COLO668 (cell line): Measurements from ENCODE around the gene ELL2.
"Not testable (repeated sequence)": the region's sequence is repeated elsewhere in the genome, so short reads cannot be mapped to it uniquely, and the experiment has no call there.

ENCODE experiments used
- DNase-seq: peaks from one replicate; lab custom pipeline; 2025; ENCODE audit not compliant: unreplicated experiment; lab: John Stamatoyannopoulos, UW

ELL2 gene

DNA sequence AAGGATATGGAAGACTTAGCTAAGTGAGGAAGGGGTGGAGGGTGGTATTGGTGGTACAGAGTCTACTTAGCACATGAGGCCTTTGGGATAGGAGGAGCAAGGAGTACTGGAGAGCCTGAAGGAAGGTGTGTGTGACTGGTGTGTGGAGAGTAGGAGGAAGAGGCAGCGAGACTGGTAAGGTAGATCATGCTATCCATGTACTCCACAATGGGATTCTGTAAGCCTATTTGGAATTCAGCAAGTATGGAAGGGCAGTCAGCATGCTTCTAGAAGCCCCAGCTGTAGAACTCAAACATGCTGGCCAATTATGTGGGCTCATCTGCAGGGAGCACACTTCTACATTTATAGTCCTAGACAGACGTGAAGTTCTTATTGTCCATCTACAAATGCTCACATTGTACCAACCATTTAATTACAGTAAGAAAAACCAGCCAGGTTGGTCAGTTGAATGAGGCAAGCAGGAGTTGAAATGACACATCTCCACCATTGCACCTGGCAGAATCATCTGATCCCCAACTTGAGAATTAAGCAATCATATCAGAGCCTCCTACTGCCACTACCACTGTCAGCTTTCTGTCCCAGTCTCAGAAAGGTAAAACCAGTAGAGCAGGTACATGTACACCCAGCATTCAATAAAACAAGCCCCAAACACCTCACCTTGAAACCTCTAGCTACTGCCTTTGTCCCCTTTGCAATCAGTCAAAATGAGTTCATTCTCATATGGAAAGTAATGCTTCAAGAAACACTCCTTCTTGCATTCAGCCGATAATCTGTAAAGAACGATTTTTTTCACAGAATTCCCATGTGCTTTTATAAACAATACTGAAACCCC lies 78.2 kb downstream of the ELL2 start:
- DNase-seq, result no peak

DNA sequence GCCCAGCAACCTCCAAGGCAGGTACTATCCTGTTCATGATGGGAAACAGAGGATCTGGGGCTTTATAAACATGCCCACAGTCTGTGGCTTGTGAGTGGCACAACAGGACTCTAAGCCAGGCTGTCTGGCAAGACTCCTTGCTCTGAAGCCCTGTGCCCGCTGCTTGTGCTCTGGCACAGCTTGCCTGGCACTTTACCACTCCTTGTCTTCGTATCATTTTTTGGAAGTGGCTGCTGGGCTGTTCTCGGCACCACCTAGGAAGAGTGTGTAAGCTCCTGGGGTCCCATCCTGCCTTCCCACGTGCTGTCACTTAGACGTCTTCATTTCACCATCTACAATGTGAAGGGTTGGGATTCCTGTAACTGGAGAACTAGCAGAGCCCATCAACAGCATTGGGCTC lies 79.8 kb downstream of the ELL2 start:
- no peak for DNase-seq

DNA sequence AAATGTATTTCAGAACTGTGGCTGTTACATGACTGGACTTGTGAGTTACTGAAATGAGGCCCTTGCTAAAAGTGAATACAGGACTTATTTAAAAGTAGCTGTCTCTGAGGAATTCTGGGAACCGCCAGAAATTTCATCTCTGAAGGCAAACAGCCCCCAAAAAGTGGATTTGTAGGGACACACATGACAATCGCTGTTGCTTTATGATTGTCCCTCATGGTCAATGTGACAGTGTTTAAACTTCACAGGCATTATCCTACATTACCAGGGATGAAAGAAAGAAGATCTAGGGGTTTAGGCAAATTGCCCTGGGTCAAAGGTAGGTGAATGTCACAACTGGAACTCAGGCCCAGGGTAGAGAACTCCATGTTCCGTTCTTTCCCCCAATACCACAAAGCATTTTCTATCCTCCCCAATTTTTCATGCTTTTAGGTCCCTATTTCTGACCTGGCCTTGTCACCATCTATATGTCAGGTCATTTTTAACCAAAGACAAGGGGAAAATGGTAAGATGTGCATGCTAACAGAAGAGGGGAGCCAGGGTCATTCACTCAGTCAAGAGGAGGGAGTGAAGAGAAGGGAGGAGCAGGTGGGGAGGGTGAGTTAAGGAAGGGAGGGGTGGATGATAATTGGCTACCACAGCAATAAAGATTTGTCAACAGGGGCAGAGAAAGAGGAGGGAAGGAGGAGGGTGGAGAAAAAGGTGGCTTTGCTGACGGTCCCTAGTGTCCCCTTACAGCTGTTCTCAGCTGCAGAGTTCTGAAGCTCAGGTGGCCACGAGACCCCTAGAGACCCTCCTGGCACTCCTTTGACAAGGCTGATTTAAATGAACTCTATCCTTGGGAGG lies 81.3 kb downstream of the ELL2 start:
- no peak for DNase-seq

DNA sequence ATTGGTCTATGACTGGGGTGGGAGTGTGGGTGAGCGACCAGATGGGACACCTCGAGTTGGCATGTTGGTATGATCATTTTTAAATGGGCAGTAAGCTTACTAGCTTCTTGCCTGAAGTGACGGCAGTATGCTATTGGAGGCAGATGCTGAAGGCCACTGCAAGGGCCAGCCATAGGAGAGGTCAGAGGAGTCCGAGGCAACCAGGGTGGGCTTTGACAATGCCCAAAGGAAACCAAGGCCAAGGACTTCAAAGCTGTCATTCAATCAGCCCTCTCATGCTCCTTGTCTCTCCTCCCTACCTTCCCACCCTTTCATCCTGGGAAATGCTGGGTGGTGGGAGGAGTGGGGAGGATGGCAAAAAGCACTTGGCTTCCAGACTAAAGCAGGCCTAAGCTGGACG lies 82.0 kb downstream of the ELL2 start:
- no peak for DNase-seq

DNA sequence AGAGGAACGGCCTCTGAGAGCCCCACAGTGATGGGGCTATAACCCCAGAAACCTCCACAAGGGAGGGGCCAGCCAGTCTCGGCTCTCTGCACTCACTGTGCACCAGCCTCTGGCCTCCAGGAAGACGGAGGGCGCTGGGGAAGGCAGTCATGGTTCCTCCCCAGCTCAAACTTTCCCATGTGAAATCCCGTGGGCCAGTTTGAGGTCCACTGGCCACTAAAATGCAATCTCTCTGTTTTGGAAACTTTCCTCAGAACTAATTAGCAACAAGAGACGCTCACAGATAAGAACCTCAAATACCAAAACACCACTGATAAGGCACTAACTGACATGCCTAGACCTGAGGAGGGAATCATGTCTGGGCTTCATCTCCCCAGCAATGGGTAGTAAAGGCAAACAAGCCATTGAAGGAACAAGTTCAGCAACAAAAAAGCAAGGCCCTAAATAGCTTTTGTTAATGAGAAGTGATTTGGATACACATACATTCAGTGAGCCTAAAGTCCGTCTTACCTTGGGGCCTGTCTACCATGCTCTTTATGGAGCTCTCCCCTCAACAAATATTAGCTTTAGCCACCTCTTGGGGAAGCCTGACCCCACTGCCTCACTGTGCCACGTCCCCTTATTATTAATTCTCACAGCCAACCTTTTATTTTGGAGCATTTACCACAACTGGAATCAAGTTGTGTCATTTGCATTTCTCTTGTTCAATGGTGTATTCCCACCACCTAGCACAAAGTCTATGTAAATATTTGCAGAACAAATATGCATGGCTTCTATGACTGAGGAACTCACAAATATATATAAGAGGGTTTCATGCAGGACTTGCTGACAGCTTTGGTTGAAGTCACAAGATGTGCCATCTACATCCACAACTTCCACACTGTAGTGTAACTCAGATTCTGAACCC lies 83.0 kb downstream of the ELL2 start:
- no peak for DNase-seq

DNA sequence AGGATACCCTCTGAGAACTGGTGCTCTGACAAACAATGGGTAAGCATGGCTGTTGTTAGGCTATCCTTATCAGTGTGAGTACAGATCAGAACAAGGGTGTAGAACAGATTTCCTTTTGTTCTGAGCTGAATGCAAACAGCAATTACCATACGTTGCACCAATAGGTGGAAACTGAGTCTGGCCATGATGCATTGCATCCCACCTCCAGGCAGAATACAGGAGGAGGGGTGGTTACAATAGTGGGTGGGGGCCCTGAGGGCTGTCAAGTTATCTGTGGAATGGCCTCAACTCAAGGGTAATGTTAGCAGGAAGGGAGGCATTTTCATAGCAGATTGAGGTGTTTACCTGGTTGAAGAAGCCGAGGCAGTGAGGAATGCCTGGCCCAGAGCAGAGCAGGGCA lies 84.9 kb downstream of the ELL2 start:
- DNase-seq, result no peak

DNA sequence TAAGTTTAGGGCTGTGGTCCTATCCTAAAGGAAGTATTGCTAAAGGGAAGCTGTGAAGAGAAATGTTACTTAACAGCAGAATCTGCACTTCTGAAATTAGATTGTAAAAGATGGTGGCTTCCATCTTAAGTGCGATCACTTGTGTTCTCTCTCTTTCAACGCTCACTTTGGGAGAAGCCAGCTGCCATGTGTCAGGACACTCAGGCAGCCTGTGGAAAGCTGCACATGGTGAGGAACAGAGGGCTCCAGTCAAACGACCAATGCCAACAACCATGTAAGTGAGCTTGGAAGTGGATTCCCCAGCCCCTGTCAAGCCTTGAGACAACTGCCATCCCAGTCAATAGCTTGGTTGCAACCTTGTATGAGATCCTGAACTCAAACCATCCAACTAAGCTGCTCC lies 87.4 kb downstream of the ELL2 start:
- DNase-seq, result no peak

DNA sequence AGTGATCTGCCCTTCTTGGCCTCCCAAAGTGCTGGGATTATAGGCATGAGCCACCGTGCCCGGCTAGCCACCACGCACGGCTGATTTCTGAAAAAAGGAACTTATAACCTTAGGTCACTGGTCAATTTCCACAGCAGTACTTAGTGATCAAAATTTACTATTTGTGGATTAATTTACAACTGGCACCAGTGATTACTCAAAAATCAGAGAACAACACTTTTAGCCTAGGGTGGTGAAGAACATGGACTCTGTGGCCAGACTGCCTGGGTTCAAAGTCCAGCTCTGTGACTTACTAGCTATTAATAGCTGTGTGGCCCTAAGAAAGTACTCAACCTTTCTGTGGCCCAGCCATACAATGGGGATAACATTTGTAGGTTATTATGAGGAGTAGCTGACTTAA lies 88.3 kb downstream of the ELL2 start:
- DNase-seq, result no peak

DNA sequence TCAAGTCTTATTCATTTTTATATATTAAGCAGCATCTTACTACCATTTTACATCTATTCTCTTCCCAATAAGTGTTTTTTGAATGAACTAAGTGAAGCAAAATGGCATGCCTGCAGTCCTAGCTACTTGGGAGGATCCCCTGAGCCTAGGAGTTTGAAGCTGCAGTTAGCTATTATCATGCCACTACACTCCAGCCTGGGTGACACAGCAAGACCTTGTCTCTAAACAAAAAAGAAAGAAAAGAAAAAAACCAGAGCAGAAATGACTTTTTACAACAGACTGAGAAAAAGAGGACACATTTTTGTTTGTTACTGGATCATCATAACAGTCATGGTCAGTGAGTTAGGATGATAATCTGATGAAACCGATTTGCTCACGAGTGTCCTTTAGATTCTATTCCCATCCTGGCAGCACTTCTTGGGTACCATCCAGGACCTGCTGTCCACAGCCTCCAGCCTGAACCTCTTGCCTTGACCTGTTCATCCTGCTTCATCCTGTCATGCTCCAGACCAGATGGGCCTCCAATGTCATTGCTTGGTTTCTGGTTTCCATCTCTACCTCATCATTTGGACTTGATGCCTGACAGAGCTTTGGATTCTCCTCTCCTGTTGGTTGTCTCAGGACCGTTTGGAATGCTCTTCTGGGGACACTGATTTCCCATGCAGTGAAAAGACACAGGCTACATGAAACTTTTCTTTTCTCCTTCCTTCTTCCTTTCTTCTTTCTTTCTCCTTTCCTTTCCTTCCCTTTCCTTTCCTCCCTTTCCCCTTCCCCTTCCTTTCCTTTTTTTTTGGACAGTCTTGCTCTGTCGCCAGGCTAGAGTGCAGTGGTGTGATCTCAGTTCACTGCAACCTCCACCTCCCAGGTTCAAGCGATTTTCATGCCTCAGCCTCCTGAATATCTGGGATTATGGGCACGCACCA lies 89.0 kb downstream of the ELL2 start:
- DNase-seq, result no peak

DNA sequence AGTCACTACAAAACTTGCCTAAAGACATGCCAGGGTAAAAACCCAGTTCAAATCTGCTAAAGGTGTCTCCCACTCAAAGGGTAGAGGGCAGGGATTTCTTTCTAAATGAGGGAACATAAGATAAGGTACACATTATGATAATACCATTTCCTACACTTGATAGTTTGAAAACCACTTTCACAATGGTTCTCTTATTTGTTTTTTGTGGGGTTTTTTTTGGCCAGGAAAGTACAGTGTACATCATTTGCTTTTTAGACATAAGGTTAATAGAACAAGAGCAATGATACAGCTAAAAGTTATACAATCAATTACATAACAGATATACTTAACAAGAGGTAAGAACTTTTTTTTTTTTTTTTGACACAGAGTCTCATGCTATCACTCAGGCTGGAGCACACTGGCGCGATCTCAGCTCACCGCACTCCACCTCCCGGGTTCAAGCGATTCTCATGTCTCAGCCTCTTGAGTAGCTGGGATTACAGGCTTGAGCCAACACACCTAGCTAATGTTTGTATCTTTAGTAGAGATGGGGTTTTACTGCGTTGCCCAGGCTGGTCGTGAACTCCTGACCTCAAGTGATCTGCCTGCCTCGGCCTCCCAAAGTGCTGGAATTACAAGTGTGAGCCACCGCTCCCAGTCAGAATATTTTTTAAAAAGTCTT lies 90.4 kb downstream of the ELL2 start:
- DNase-seq, result no peak

DNA sequence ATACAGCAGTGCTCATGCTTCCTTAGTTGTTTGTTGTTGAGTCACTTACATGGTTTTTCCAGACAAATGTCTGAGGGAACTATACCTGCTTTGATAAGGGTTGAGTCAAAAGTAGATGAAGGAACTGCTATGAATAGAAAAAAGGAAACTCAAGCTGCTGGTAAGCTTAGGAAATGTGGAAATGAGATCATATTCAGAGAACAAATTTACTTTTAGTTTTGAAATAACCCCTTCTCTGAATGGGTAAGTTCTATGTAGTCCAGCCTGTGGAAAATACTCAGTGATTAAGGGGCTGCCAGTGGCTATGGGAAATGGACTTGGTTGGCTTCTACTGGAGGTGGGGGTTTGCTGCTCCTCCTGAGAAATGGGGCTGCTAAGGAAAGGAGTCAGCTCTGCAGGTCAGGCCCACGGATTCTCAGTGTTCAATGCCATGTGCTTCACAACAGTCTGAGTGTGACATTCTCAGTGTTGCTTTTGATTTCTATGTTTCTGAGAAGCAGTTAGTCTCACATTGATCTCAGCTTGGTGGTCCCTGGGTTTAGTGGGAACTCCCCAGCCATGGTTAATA lies 91.5 kb downstream of the ELL2 start:
- DNase-seq, result no peak

DNA sequence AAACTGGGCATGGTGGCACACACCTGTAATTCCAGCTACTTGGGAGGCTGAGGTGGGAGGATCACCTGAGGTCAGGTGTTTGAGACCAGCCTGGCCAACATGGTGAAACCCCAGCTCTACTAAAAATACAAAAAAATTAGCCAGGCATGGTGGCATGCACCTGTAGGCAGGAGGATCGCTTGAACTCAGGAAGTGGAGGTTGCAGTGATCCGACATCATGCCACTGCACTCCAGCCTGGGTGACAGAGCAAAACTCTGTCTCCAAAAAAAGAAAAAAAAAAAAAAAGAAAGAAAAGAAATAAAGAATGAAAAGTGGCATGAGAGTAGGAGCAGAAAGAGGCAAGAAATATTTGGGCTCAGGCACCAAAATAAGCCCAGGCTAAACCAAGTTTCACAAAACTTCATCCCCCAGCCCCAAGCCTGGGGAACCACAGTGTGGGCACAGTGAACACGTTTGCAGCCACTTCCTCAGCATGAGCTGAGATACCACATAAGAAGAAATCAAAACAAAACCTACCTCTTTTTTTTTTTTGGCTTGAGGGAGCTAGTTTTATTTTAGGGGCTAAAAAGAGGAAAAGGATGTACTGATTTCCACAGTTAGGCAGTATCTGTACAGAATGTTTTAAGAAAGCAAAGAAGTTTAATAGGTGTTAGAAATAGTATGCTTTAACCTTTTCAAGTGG lies 92.3 kb downstream of the ELL2 start:
- DNase-seq, result not testable (repeated sequence)

DNA sequence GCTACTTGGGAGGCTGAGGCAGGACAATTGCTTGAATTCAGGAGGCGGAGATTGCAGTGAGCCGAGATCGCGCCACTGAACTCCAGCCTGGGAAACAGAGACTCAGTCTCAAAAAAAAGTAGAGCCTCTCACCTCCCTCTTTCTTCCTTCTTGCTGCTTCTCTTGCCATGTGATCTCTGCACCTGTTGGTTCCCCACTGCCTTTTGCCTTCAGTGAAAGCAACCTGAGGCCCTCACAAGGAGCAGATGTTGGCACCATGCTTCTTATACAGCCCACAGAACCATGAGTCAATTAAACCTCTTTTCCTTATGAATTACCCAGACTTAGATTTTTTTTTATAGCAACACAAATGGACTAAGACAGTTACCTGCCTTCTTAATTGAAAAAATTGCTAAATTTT lies 93.5 kb downstream of the ELL2 start:
- DNase-seq, result no peak

DNA sequence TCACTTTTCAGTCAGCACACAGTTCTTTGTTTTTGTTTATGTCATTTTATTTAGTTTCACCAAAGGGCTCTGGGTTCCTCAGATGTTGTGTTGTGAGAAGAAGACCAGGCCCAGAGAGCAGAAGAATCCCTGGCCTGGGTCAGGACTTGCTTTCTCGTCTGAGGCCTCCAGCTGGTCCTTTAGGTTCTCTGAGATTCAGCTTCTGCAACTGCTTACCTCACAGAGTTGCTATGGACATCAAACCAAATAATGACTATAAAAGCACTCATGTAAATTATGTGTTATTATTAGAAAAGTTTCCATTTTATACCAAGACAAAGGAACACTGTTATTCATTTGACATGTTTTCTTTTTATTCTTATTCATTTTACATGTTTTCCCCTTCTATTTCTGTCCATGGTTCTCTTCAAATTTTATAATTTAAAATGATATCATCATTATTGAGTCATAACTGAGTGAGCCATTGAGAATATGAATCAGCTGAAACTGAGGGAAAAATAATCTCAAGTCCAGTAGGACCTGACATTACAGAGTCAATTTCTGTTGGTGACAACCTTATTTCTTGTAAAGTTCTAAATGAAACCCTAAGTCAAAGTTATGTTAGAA lies 95.1 kb downstream of the ELL2 start:
- DNase-seq, result no peak

DNA sequence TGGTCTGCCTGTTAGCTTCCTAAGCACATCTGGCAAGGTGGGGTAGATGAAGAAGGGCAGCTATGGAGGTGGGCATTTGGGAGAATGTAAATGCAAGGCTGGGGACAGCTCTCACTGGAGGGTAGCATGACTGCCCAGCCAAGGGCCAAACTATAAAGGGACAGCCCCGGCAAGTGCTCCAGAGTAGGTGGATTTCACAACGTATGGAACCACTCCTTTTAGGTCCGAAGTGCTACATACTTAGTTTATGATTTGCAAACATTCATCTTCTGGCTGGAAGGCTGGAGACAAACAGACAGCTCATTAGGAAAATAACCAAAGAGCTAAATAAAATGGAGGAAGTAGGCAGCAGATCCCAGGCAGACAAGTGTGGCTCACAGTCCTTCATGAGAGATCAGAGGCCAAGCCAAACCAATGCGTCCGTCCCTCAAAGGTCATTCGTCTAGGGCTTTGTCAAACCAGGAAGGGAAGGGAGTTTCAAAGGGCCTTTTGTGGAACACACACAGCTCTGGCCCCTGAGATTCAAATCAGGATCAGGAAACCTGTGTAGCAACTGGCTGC lies 96.6 kb downstream of the ELL2 start:
- no peak for DNase-seq

DNA sequence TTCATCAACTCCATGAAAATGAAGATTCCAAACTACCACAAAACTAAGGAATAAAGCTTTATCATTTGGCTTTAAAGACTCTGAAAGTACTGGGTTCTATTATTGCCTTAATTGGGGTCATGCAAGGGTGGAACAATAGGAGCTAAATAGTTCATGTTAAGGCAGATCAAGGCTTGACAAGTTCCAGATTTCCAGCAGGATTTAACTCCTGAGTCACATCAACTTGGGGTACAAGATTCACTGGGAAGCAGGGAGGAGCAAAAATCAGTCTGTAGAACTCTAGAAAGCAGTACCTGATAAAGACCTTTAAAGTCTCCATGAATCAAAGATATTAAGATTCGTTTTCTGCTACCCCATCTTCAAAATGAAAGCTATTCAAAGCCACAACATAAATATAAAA lies 97.2 kb downstream of the ELL2 start:
- DNase-seq, result no peak

DNA sequence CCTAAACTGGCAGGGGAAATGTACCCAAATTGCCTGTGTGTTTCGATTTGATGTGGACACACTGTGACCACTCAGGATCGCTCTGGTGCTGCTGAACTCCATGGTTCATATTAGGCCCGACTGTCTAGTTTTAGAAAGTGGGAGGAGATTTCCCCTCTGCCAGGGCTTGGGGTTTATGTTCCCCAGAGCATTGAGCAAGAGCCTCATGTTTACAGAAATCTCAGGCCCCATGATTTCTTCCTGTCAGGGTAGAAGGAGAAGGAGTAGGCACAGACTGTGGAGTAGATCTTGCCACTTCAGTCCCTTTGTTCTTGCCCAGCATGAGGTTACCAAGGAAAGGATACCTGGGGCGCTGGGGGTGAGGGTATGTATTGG lies 98.3 kb downstream of the ELL2 start:
- DNase-seq, result no peak
